Naive thymus-derived CD8-positive, alpha-beta T cell (primary cell): Measurements from ENCODE around the gene APLF. TPM values are rescaled to one million over a fixed set of nuclear protein-coding genes. Genes with fewer than 3 reads are reported as not detected.
"Not testable (repeated sequence)": the region's sequence is repeated elsewhere in the genome, so short reads cannot be mapped to it uniquely, and the experiment has no call there.

Source experiments
- ATAC-seq, 2 donors: fragments of 150-1000 bp; cut with Tn5 transposase in 1 of 2; sonication (Bioruptor Pico), chemical (Tn5 transposase) in 1 of 2; 1 replicate in 1 of 2; 2 replicates in 1 of 2; pipeline ENCODE4 v1.10.0; 2021; ENCODE audit warnings: mild to moderate bottlenecking in 2 of 2, moderate library complexity in 2 of 2
- POLR2A ChIA-PET: fragments of 350-600 bp; sonication (Branson Sonifier 250); formaldehyde crosslinking; loops from one replicate; lab custom pipeline; 2021; ENCODE audit warnings: antibody characterized with exemption; lab: Charles Lee
- DNase-seq, 10 donors: peaks; one replicate each; pipeline versions ENCODE4 v3.0.0 to v3.0.0-alpha.2; 2020 to 2022
- H3K27ac Mint-ChIP-seq, 10 donors: one replicate each; pipeline ENCODE4 v1.8.0; 2020 to 2022; ENCODE audit warnings: mild to moderate bottlenecking in 10 of 10, mixed read lengths in 10 of 10, moderate library complexity in 4 of 10, inconsistent platforms in 1 of 10
- H3K27me3 Mint-ChIP-seq, 5 donors: one replicate each; pipeline ENCODE4 v1.8.0; 2021 to 2022; ENCODE audit warnings: mixed read lengths in 5 of 5
- H3K36me3 Mint-ChIP-seq, 3 donors: one replicate each; pipeline ENCODE4 v1.8.0; 2020 to 2022; ENCODE audit warnings: mixed read lengths in 3 of 3, mild to moderate bottlenecking in 2 of 3, inconsistent platforms in 1 of 3
- H3K4me1 Mint-ChIP-seq, 4 donors: one replicate each; pipeline ENCODE4 v1.8.0; 2021 to 2022; ENCODE audit warnings: mixed read lengths in 4 of 4
- H3K4me3 Mint-ChIP-seq, 10 donors: one replicate each; pipeline ENCODE4 v1.8.0; 2020 to 2022; ENCODE audit warnings: mild to moderate bottlenecking in 10 of 10, mixed read lengths in 10 of 10, moderate library complexity in 6 of 10, inconsistent platforms in 1 of 10
- H3K9me3 Mint-ChIP-seq, 9 donors: one replicate each; pipeline ENCODE4 v1.8.0; 2020 to 2022; ENCODE audit warnings: mixed read lengths in 9 of 9, mild to moderate bottlenecking in 3 of 9, inconsistent platforms in 1 of 9, moderate library complexity in 1 of 9
- polyA plus RNA-seq, 3 donors: library from polyadenylated mRNA; unstranded; fragments of 300-500 nt; fragmentation: Illumina TruSeq; gene quantifications; one replicate each; pipeline ENCODE4 v1.2.3, GENCODE V29; 2021
- total RNA-seq, 8 experiments: library from RNA in 2 of 8; stranded (reverse) in 2 of 8; gene quantifications; one replicate each; pipeline ENCODE4 v1.2.3 and lab custom pipeline; 2021 to 2026

APLF gene
- total and polyA plus RNA-seq, 5 experiments from 2014 or later: 1.4 to 9.7 (median 1.6) TPM

DNA sequence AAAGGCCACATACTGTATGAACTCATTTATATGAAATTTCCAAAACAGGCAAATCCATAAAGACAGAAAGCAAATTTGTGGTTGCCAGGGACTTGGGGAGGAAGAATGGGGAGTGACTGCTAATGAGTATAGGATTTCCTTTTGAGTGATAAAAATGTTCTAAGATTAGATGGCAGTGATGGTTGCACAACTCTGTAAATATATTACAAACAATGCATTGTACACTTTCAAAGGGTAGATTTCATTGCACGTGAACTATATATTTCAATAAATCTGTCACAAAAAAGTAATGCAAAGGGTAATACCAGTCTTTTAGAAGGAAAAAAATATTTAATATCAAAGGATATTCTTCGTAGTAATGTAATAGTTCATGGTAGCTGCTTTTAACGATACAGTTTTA, 112.3 kb downstream of the APLF start:
- ATAC-seq (no peak), DNase-seq (no peak)
- H3K4me3 Mint-ChIP-seq: no peak overlapping the region
- no peaks in the 10 kb centered on the region for H3K9me3 Mint-ChIP-seq
- POLR2A ChIA-PET: no interaction called here
- H3K27me3 Mint-ChIP-seq: no peaks in the 10 kb centered on the region
- no peak overlapping the region for H3K27ac Mint-ChIP-seq
- H3K36me3 Mint-ChIP-seq: peaks cover 11 to 27% (median 19%) of the 10 kb centered on the region in 3 donors
- no peaks in the 10 kb centered on the region for H3K4me1 Mint-ChIP-seq

DNA sequence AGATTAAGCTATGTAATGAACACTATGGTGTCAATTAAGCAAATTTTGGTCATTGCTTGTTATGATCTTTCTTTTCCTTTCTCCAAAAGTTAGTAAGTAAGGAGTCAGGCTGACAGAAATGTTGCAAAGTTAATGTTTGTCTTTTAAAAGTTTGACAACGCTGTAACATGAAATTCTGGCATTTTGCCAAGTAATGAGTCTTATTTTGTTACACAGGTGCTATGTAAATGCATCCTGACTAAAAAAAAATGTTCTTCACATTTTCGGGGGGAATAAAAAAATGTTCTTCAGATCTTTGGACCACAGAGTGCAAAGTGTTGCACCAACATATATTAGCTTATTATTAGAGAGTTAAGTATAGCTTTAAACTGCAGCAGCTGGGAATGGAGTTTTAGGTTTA, 121.2 kb downstream of the APLF start:
- POLR2A ChIA-PET: no interaction called here
- DNase-seq: no peak
- Mint-ChIP-seq H3K4me1 (no peaks in the 10 kb centered on the region), H3K27me3 (no peaks in the 10 kb centered on the region), H3K36me3 (peaks cover 0 to 6% (median 2%) of the 10 kb centered on the region in 3 donors), H3K9me3 (no peaks in the 10 kb centered on the region), H3K4me3 (no peak overlapping the region), H3K27ac (no peak overlapping the region)
- no peak for ATAC-seq

DNA sequence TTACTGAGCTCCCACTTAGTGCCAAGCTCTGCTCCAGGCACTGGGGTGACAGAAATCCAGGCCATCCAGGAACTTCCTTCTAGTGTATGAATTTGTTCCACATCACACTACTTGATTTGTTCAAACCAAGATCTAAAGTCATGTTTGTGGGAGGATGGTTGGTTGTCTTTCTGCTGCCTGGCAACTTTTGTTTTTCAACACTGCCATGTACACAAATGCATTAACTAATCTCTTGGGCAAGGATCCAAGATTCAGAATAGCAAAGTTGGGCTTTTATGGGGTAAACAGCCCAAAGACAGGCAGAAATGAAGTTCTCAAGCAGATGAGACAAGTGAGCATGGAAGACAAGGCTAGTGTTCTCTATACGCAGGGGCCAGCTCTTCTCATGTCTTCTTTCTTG, 122.6 kb downstream of the APLF start:
- Mint-ChIP-seq H3K27me3 (no peaks in the 10 kb centered on the region), H3K4me3 (no peak overlapping the region), H3K4me1 (peaks cover 0 to 9% (median 1%) of the 10 kb centered on the region in 4 donors), H3K27ac (no peak overlapping the region), H3K9me3 (no peaks in the 10 kb centered on the region), H3K36me3 (peaks cover 0 to 6% (median 2%) of the 10 kb centered on the region in 3 donors)
- ATAC-seq (no peak), DNase-seq (no peak)
- POLR2A ChIA-PET: interaction anchor here (0.7 kb wide), 1 partner anchor 55 kb away, joined by 3 read pairs; no protein-coding TSS in a partner anchor

- peaks cover 0 to 6% (median 2%) of the 10 kb centered on the region in 3 donors for H3K36me3 Mint-ChIP-seq
- no peak overlapping the region for H3K27ac Mint-ChIP-seq
Observed at GRCh38 chr2:68590702-68591101, 123.3 kb downstream of the APLF start.

DNA sequence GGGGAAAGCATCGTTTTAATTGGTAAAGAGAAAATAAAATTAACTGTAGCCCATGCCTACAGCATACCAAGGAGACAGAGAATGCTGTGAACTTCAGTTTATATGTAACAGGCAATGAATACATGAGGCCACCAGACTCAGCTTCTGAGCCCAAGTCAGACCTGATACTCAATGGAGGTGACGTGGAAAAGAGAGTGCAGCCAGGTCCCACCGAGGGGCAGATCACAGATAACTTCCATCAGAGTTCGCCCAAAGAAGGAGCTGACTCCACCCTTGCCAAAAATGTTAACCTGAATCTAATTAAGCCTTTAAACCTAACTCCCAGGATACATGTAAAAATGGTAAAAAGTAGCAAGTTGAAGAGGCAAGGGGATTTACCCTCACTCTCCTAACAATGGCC, 123.8 kb downstream of the APLF start:
- ATAC-seq (no peak), DNase-seq (no peak)
- no peaks in the 10 kb centered on the region for H3K9me3 Mint-ChIP-seq
- POLR2A ChIA-PET: no interaction called here
- peaks cover 0 to 2% (median 1%) of the 10 kb centered on the region in 5 donors for H3K27me3 Mint-ChIP-seq
- H3K4me1 Mint-ChIP-seq: peaks cover 0 to 13% (median 3%) of the 10 kb centered on the region in 4 donors
- no peak overlapping the region for H3K4me3 Mint-ChIP-seq
- H3K36me3 Mint-ChIP-seq: peaks cover 0 to 6% (median 2%) of the 10 kb centered on the region in 3 donors
- no peak overlapping the region for H3K27ac Mint-ChIP-seq

More at GRCh38 chr2:68590702-68591101, 123.3 kb downstream of the APLF start:
- no peaks in the 10 kb centered on the region for H3K9me3 Mint-ChIP-seq
- no peak overlapping the region for H3K4me3 Mint-ChIP-seq
- peaks cover 0 to 2% (median 0%) of the 10 kb centered on the region in 5 donors for H3K27me3 Mint-ChIP-seq
- DNase-seq (no peak), ATAC-seq (no peak)
- POLR2A ChIA-PET: no interaction called here
- peaks cover 0 to 13% (median 3%) of the 10 kb centered on the region in 4 donors for H3K4me1 Mint-ChIP-seq

DNA sequence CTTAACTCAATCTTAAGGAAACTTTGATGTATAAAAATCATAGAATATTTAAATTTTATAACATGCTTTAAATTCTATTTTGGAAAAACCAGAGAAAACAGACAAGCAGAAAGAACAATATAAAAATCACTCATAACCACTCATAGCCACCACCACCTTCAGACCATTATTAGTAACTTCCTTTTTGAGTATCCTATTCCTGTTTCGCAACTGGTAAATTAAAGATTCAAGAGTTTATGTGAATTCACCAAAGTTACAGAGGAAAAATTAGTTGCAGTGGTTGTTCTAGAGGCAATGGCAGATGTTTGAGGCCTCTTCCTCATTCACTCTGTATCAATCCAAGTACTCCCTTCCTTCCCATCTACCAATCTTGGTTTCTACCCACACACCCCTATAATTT, 126.7 kb downstream of the APLF start:
- H3K27ac Mint-ChIP-seq: no peak overlapping the region
- ATAC-seq: no peak
- peaks cover 0 to 7% (median 4%) of the 10 kb centered on the region in 5 donors for H3K27me3 Mint-ChIP-seq
- no peak for DNase-seq
- peaks cover 0 to 2% (median 0%) of the 10 kb centered on the region in 9 donors for H3K9me3 Mint-ChIP-seq
- POLR2A ChIA-PET: no interaction called here
- H3K4me1 Mint-ChIP-seq: peaks cover 0 to 13% (median 3%) of the 10 kb centered on the region in 4 donors
- H3K36me3 Mint-ChIP-seq: peaks cover 0 to 2% (median 0%) of the 10 kb centered on the region in 3 donors
- H3K4me3 Mint-ChIP-seq: no peak overlapping the region

GRCh38 chr2:68594674-68595492, 127.5 kb downstream of the APLF start:
- Mint-ChIP-seq H3K36me3 (peaks cover 0 to 2% (median 0%) of the 10 kb centered on the region in 3 donors), H3K9me3 (peaks cover 0 to 10% (median 6%) of the 10 kb centered on the region in 9 donors), H3K4me3 (peak overlapping the region in 3 of 10 donors; percentile 2 to 48 (median 19)), H3K27ac (no peak overlapping the region), H3K4me1 (peaks cover 0 to 13% (median 3%) of the 10 kb centered on the region in 4 donors), H3K27me3 (peaks cover 0 to 7% (median 4%) of the 10 kb centered on the region in 5 donors)
- POLR2A ChIA-PET: no interaction called here
- peak; percentile 9 to 64 (median 36) for DNase-seq
- peak in 1 of 2 donors; percentile 43 for ATAC-seq

GRCh38 chr2:68595493-68595785, 128.1 kb downstream of the APLF start:
- ATAC-seq, POLR2A ChIA-PET, H3K27ac Mint-ChIP-seq, DNase-seq, H3K4me3 Mint-ChIP-seq, H3K36me3 Mint-ChIP-seq, H3K27me3 Mint-ChIP-seq: not testable (repeated sequence)
- H3K4me1 Mint-ChIP-seq: peaks cover 0 to 13% (median 3%) of the 10 kb centered on the region in 4 donors
- peaks cover 0 to 16% (median 10%) of the 10 kb centered on the region in 9 donors for H3K9me3 Mint-ChIP-seq

DNA sequence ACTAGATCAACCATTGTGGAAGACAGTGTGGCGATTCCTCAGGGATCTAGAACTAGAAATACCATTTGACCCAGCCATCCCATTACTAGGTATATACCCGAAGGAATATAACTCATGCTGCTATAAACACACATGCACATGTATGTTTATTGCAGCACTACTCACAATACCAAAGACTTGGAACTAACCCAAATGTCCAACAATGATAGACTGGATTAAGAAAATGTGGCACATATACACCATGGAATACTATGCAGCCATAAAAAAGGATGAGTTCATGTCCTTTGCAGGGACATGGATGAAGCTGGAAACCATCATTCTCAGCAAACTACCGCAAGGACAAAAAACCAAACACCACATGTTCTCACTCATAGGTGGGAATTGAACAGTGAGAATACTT, 133.1 kb downstream of the APLF start:
- H3K4me3 Mint-ChIP-seq, DNase-seq, H3K4me1 Mint-ChIP-seq, POLR2A ChIA-PET, H3K27ac Mint-ChIP-seq, ATAC-seq, H3K27me3 Mint-ChIP-seq: not testable (repeated sequence)
- Mint-ChIP-seq H3K9me3 (peaks cover 8 to 52% (median 31%) of the 10 kb centered on the region in 9 donors), H3K36me3 (peaks cover 0 to 12% (median 4%) of the 10 kb centered on the region in 3 donors)

DNA sequence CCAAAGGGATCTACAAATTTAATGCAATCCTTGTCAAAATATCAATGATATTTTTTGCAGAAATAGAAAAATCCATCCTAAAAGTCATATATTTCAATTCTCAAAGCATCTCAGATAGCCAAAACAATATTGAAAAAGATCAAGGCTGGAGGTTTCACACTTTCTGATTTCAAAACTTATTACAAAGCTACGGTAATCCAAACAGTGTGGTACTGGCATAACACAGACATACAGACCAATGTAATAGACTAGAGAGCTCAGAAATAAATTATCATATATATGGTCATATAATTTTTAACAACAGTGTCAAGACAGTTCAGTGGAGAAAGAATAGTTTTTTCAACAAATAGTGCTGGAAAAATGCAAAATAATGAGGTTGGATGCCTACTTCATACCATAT, 135.7 kb downstream of the APLF start:
- Mint-ChIP-seq H3K27ac (no peak overlapping the region), H3K9me3 (peaks cover 8 to 52% (median 31%) of the 10 kb centered on the region in 9 donors), H3K4me1 (peaks cover 0 to 7% (median 0%) of the 10 kb centered on the region in 4 donors), H3K27me3 (peaks cover 0 to 2% (median 0%) of the 10 kb centered on the region in 5 donors), H3K36me3 (peaks cover 0 to 12% (median 4%) of the 10 kb centered on the region in 3 donors), H3K4me3 (no peak overlapping the region)
- DNase-seq (no peak), ATAC-seq (no peak)
- POLR2A ChIA-PET: no interaction called here

- Mint-ChIP-seq H3K36me3 (peaks cover 0 to 12% (median 2%) of the 10 kb centered on the region in 3 donors), H3K4me3 (no peak overlapping the region), H3K27me3 (peaks cover 0 to 2% (median 0%) of the 10 kb centered on the region in 5 donors), H3K27ac (no peak overlapping the region), H3K4me1 (peaks cover 0 to 7% (median 0%) of the 10 kb centered on the region in 4 donors), H3K9me3 (peaks cover 9 to 51% (median 31%) of the 10 kb centered on the region in 9 donors)
- POLR2A ChIA-PET: no interaction called here
- no peak for DNase-seq
- ATAC-seq: no peak
Observed at GRCh38 chr2:68604077-68604476, 136.7 kb downstream of the APLF start.

GRCh38 chr2:68605939-68606338, 138.6 kb downstream of the APLF start:
- Mint-ChIP-seq H3K27me3 (peaks cover 0 to 2% (median 0%) of the 10 kb centered on the region in 5 donors), H3K9me3 (peaks cover 14 to 50% (median 27%) of the 10 kb centered on the region in 9 donors), H3K4me1 (peaks cover 0 to 7% (median 0%) of the 10 kb centered on the region in 4 donors), H3K4me3 (no peak overlapping the region), H3K36me3 (peaks cover 0 to 26% (median 13%) of the 10 kb centered on the region in 3 donors), H3K27ac (peak overlapping the region in 1 of 10 donors; percentile 60)
- ATAC-seq (no peak), DNase-seq (no peak)
- POLR2A ChIA-PET: no interaction called here

DNA sequence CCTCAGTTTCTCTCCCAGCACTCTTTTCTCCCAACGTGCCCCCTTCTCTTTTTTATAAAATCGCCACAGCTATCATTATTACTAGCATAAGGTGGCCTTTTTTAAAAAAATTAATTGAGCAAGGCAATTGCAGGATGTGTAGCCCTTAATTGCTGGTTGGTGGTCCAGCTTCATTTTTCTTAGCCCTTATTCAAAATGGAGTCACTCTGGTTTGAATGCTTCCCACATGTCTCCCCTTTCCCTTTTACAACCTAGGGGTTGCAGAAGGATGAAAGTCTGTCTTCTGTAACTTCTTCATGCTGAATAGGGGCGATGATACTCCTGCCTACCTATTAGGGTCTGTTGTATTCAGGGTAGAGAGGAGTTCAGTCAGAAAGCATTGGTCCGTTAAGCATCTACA, 139.4 kb downstream of the APLF start:
- Mint-ChIP-seq H3K27ac (peak overlapping the region in 1 of 10 donors; percentile 60), H3K9me3 (peaks cover 7 to 49% (median 21%) of the 10 kb centered on the region in 9 donors), H3K36me3 (peaks cover 0 to 29% (median 16%) of the 10 kb centered on the region in 3 donors), H3K4me3 (no peak overlapping the region), H3K4me1 (peaks cover 0 to 7% (median 0%) of the 10 kb centered on the region in 4 donors), H3K27me3 (peaks cover 0 to 2% (median 0%) of the 10 kb centered on the region in 5 donors)
- DNase-seq (no peak), ATAC-seq (no peak)
- POLR2A ChIA-PET: no interaction called here
